Neural progenitor cell (in vitro differentiated cells): ENCODE results near the gene CCDC85C.

ENCODE experiments used
- CTCF ChIP-seq: fragments of 200-600 bp; sonication (generic); IDR thresholded peaks from 2 replicates; pipeline ENCODE4 v1.5.1; 2017; ENCODE audit warnings: antibody characterized with exemption, mild to moderate bottlenecking
- EZH2 ChIP-seq: fragments of 200-600 bp; sonication (generic); IDR thresholded peaks from 2 replicates; pipeline ENCODE4 v1.6.1; 2017; ENCODE audit warnings: antibody characterized with exemption, mild to moderate bottlenecking, moderate library complexity

GRCh38 chr14:99513946-99514551, 90.0 kb downstream of the CCDC85C start:
- TF ChIP-seq CTCF, result no peak
- no peak for TF ChIP-seq EZH2
